H9 (cell line): ENCODE results near the gene TOR1AIP1. TPM values are rescaled to one million over a fixed set of nuclear protein-coding genes. Genes with fewer than 3 reads are reported as not detected.

ENCODE experiments used
- DNase-seq: peaks from one replicate; pipeline ENCODE4 v3.0.0-alpha.2; 2017
- H2AFZ ChIP-seq: one replicate; pipeline ENCODE4 v1.6.1; 2013; ENCODE audit warnings: mild to moderate bottlenecking, low read length, control low read depth, moderate library complexity
- H2AK5ac ChIP-seq: 2 replicates; pipeline ENCODE4 v1.6.1; 2013; ENCODE audit warnings: low read length, control low read depth, mixed read lengths; ENCODE audit not compliant: insufficient read length
- H2BK120ac ChIP-seq: one replicate; pipeline ENCODE4 v1.6.1; 2013; ENCODE audit warnings: low read depth, mild to moderate bottlenecking, low read length, control low read depth, inconsistent platforms; ENCODE audit not compliant: poor library complexity, severe bottlenecking
- H2BK12ac ChIP-seq: 2 replicates; pipeline ENCODE4 v1.6.1; 2013; ENCODE audit warnings: low read length, control low read depth, mixed read lengths, low read depth; ENCODE audit not compliant: insufficient read length
- H2BK15ac ChIP-seq: 2 replicates; pipeline ENCODE4 v1.6.1; 2013; ENCODE audit warnings: low read depth, low read length, control low read depth
- H2BK20ac ChIP-seq: one replicate; pipeline ENCODE4 v1.6.1; 2013; ENCODE audit warnings: low read depth, mild to moderate bottlenecking, low read length, control low read depth, inconsistent platforms; ENCODE audit not compliant: poor library complexity, severe bottlenecking
- H2BK5ac ChIP-seq: 2 replicates; pipeline ENCODE4 v1.6.1; 2013; ENCODE audit warnings: low read length, control low read depth, mixed read lengths; ENCODE audit not compliant: insufficient read length
- H3K14ac ChIP-seq: 2 replicates; pipeline ENCODE4 v1.6.1; 2013; ENCODE audit warnings: low read length, control low read depth; ENCODE audit not compliant: insufficient read depth
- H3K18ac ChIP-seq: 2 replicates; pipeline ENCODE4 v1.6.1; 2013; ENCODE audit warnings: low read depth, mild to moderate bottlenecking, mixed read lengths, low read length, control low read depth; ENCODE audit not compliant: insufficient read length
- H3K23ac ChIP-seq: 2 replicates; pipeline ENCODE4 v1.6.1; 2013; ENCODE audit warnings: low read length, control low read depth, mixed read lengths, low read depth; ENCODE audit not compliant: insufficient read length
- H3K23me2 ChIP-seq: 2 replicates; pipeline ENCODE4 v1.6.1; 2013; ENCODE audit warnings: low read depth, mild to moderate bottlenecking, mixed read lengths, low read length, control low read depth; ENCODE audit not compliant: insufficient read length, poor library complexity, severe bottlenecking
- H3K27ac ChIP-seq: 2 replicates; pipeline ENCODE4 v1.5.1; 2013; ENCODE audit warnings: low read length, control low read depth, mixed read lengths, low read depth; ENCODE audit not compliant: insufficient read length
- H3K27me3 ChIP-seq: 2 replicates; pipeline ENCODE4 v1.6.1; 2013; ENCODE audit warnings: low read length, control low read depth, inconsistent platforms; ENCODE audit not compliant: insufficient read depth
- H3K4ac ChIP-seq: 2 replicates; pipeline ENCODE4 v1.6.1; 2013; ENCODE audit warnings: low read depth, mild to moderate bottlenecking, control low read depth, inconsistent platforms, low read length, moderate library complexity
- H3K4me1 ChIP-seq: 2 replicates; pipeline ENCODE4 v1.6.1; 2013; ENCODE audit warnings: low read length, control low read depth, inconsistent platforms; ENCODE audit not compliant: insufficient read depth
- H3K4me2 ChIP-seq: 2 replicates; pipeline ENCODE4 v1.6.1; 2013; ENCODE audit warnings: low read length, control low read depth, mixed read lengths; ENCODE audit not compliant: insufficient read length, insufficient read depth
- H3K56ac ChIP-seq: 2 replicates; pipeline ENCODE4 v1.6.1; 2013; ENCODE audit warnings: low read depth, mild to moderate bottlenecking, mixed read lengths, low read length, control low read depth; ENCODE audit not compliant: insufficient read length
- H3K79me1 ChIP-seq: 2 replicates; pipeline ENCODE4 v1.6.1; 2013; ENCODE audit warnings: low read depth, mild to moderate bottlenecking, moderate library complexity, low read length, control low read depth, inconsistent platforms; ENCODE audit not compliant: insufficient read depth, poor library complexity, severe bottlenecking
- H3K79me2 ChIP-seq: 2 replicates; pipeline ENCODE4 v1.6.1; 2013; ENCODE audit warnings: low read length, control low read depth, inconsistent platforms; ENCODE audit not compliant: insufficient read depth
- H3K9ac ChIP-seq: 2 replicates; pipeline ENCODE4 v1.6.1; 2013; ENCODE audit warnings: low read length, control low read depth, mixed read lengths; ENCODE audit not compliant: insufficient read length; ENCODE audit errors: extremely low read depth
- H3K9me3 ChIP-seq: one replicate; pipeline ENCODE4 v1.6.1; 2013; ENCODE audit warnings: low read depth, low read length, inconsistent platforms; ENCODE audit not compliant: control insufficient read depth
- H3T11ph ChIP-seq: one replicate; pipeline ENCODE4 v1.6.1; 2013; ENCODE audit warnings: mild to moderate bottlenecking, low read length, control low read depth, inconsistent platforms
- H4K20me1 ChIP-seq: one replicate; pipeline ENCODE4 v1.6.1; 2013; ENCODE audit not compliant: control insufficient read depth, insufficient read length, insufficient read depth
- H4K5ac ChIP-seq: 2 replicates; pipeline ENCODE4 v1.6.1; 2013; ENCODE audit warnings: low read depth, mild to moderate bottlenecking, mixed read lengths, low read length, control low read depth; ENCODE audit not compliant: insufficient read length
- H4K8ac ChIP-seq: replicated peaks from 2 replicates; pipeline ENCODE4 v1.6.1; 2013; ENCODE audit warnings: low read length, control low read depth, mixed read lengths, low read depth; ENCODE audit not compliant: insufficient read length
- H4K91ac ChIP-seq: 2 replicates; pipeline ENCODE4 v1.6.1; 2013; ENCODE audit warnings: low read depth, mild to moderate bottlenecking, moderate library complexity, mixed read lengths, low read length, control low read depth; ENCODE audit not compliant: insufficient read length
- H3K27ac Mint-ChIP-seq, 3 experiments: 2 replicates in 2 of 3; 3 replicates in 1 of 3; pipeline ENCODE4 v1.8.0; 2020 to 2021; ENCODE audit warnings: mixed read lengths in 3 of 3, mild to moderate bottlenecking in 1 of 3, moderate library complexity in 1 of 3
- H3K27me3 Mint-ChIP-seq: 2 replicates; pipeline ENCODE4 v1.8.0; 2021; ENCODE audit warnings: low read depth, mild to moderate bottlenecking, moderate library complexity, mixed read lengths
- H3K36me3 Mint-ChIP-seq, 3 experiments: 2 replicates in 2 of 3; 3 replicates in 1 of 3; pipeline ENCODE4 v1.8.0; 2020 to 2021; ENCODE audit warnings: low read depth in 3 of 3, mixed read lengths in 3 of 3; ENCODE audit not compliant: insufficient read depth in 1 of 3
- H3K4me1 Mint-ChIP-seq, 2 experiments: 2 replicates each; pipeline ENCODE4 v1.8.0; 2020; ENCODE audit warnings: mixed read lengths in 2 of 2
- H3K4me3 Mint-ChIP-seq, 2 experiments: 2 replicates in 1 of 2; 3 replicates in 1 of 2; pipeline ENCODE4 v1.8.0; 2020 to 2021; ENCODE audit warnings: mild to moderate bottlenecking in 2 of 2, mixed read lengths in 2 of 2, moderate library complexity in 1 of 2
- H3K9me3 Mint-ChIP-seq, 2 experiments: 2 replicates in 1 of 2; 3 replicates in 1 of 2; pipeline ENCODE4 v1.8.0; 2020; ENCODE audit warnings: mild to moderate bottlenecking in 2 of 2, mixed read lengths in 2 of 2, moderate library complexity in 1 of 2
- CTCF ChIP-seq: fragments of 200-600 bp; sonication (generic); conservative IDR thresholded peaks from 3 replicates; pipeline ENCODE4 v1.8.0; 2021; ENCODE audit warnings: antibody characterized with exemption, mild to moderate bottlenecking
- WGBS: extraction: QIAGEN DNeasy Blood & Tissue Kit; methylation state at CpG from one replicate; pipeline ENCODE4 v1.1.7; 2013; ENCODE audit warnings: missing lambda C conversion rate, low lambda C conversion rate, mixed read lengths; ENCODE audit not compliant: insufficient read length; ENCODE audit errors: extremely low coverage; 5-methylcytosine and 5-hydroxymethylcytosine counted together
- total RNA-seq: library from RNA; stranded (reverse); gene quantifications from 2 replicates; pipeline ENCODE4 v1.2.1, GENCODE V29; 2021

TOR1AIP1 gene
- total RNA-seq, 1 experiment from 2014 or later, result 25.5 TPM

DNA sequence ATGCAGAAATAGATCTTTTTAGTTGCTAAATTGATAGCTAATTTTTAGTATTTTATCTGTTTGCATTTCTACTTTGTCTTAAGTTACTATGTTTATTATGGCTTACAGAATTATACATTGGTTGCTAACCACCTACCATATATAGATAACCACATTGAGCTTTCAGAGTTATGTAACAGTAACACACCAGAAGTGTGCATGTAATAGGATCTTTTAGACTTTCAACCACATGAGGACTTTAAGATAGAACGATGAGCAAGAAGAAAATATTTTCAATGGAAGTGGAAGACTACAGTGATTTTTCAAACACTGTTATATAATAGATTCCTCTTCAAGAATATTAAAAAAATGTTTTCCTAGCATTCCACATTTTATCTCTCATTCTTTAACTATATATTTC lies 28.8 kb downstream of the TOR1AIP1 start:
- H2BK12ac ChIP-seq, result no peak overlapping the region
- no peak overlapping the region for H3K18ac ChIP-seq
- H3K27ac Mint-ChIP-seq, result no peak overlapping the region
- H3T11ph ChIP-seq, result no peak overlapping the region
- H2AFZ ChIP-seq, result no peak overlapping the region
- H4K20me1 ChIP-seq, result no peaks in the 10 kb centered on the region
- no peak for TF ChIP-seq CTCF
- whole genome bisulfite sequencing, result no CpG with 5 or more reads among the region's 1 CpG
- no peaks in the 10 kb centered on the region for H3K23me2 ChIP-seq
- H3K27me3 Mint-ChIP-seq, result no peaks in the 10 kb centered on the region
- no peak overlapping the region for H3K27ac ChIP-seq
- no peak overlapping the region for H3K4me2 ChIP-seq
- H3K9me3 ChIP-seq, result no peaks in the 10 kb centered on the region
- H3K9me3 Mint-ChIP-seq, result no peaks in the 10 kb centered on the region
- no peaks in the 10 kb centered on the region for H3K4me1 ChIP-seq
- H3K14ac ChIP-seq, result no peak overlapping the region
- H2BK20ac ChIP-seq, result no peak overlapping the region
- H3K4me1 Mint-ChIP-seq, result no peaks in the 10 kb centered on the region
- H3K23ac ChIP-seq, result no peak overlapping the region
- no peak overlapping the region for H3K4me3 Mint-ChIP-seq
- no peak overlapping the region for H3K9ac ChIP-seq
- H4K91ac ChIP-seq, result no peak overlapping the region
- no peak overlapping the region for H4K8ac ChIP-seq
- H2AK5ac ChIP-seq, result no peak overlapping the region
- H3K79me1 ChIP-seq, result no peaks in the 10 kb centered on the region
- no peak overlapping the region for H3K56ac ChIP-seq
- no peak for DNase-seq
- H3K79me2 ChIP-seq, result no peaks in the 10 kb centered on the region
- no peak overlapping the region for H2BK15ac ChIP-seq
- H3K27me3 ChIP-seq, result no peaks in the 10 kb centered on the region
- no peak overlapping the region for H4K5ac ChIP-seq
- peaks cover 14 to 46% (median 35%) of the 10 kb centered on the region in 3 experiments; a peak in 6 of 7 replicates for H3K36me3 Mint-ChIP-seq
- H2BK5ac ChIP-seq, result no peak overlapping the region
- no peak overlapping the region for H2BK120ac ChIP-seq
- no peak overlapping the region for H3K4ac ChIP-seq
